Cardiac muscle cell (in vitro differentiated cells and primary cell): ENCODE results near the gene PLA2G6. TPM values are rescaled to one million over a fixed set of nuclear protein-coding genes. Genes with fewer than 3 reads are reported as not detected.

Source experiments
- DNase-seq, 2 donors: peaks; one replicate each; pipeline versions ENCODE4 v3.0.0 to v3.0.0-alpha.2; 2010 to 2017; ENCODE audit warnings: low read depth in 1 of 2, low spot score in 1 of 2
- H3K27ac ChIP-seq: fragments of 200-600 bp; sonication (generic); 2 replicates; pipeline ENCODE4 v1.5.1; 2016
- H3K27me3 ChIP-seq: fragments of 200-600 bp; sonication (generic); 2 replicates; pipeline ENCODE4 v1.6.0; 2016; ENCODE audit warnings: control low read depth
- H3K36me3 ChIP-seq: fragments of 200-600 bp; sonication (generic); 2 replicates; pipeline ENCODE4 v1.5.1; 2016; ENCODE audit warnings: control low read depth
- H3K4me1 ChIP-seq: fragments of 200-600 bp; sonication (generic); 2 replicates; pipeline ENCODE4 v1.8.1; 2017; ENCODE audit warnings: low read depth, mild to moderate bottlenecking, mixed run types
- H3K4me3 ChIP-seq: fragments of 200-600 bp; sonication (generic); 2 replicates; pipeline ENCODE4 v1.5.1; 2016; ENCODE audit warnings: mild to moderate bottlenecking
- H3K9me3 ChIP-seq: fragments of 200-600 bp; sonication (generic); 2 replicates; pipeline ENCODE4 v1.5.1; 2017; ENCODE audit warnings: low read depth, mild to moderate bottlenecking, control low read depth
- CTCF ChIP-seq: IDR thresholded peaks from 2 replicates; pipeline ENCODE4 v1.5.1; 2012; ENCODE audit warnings: low read depth, mild to moderate bottlenecking, low read length
- polyA plus RNA-seq: library from polyadenylated mRNA; unstranded; fragments of >200 nt; fragmentation: Nextera tagmentation; extraction: Ambion mirVana; gene quantifications from 2 replicates; pipeline ENCODE4 v1.2.1, GENCODE V29; 2016
- total RNA-seq: library from RNA; depleted of rRNA; stranded (reverse); fragments of >200 nt; gene quantifications from 2 replicates; pipeline ENCODE4 v1.2.3, GENCODE V29; 2016

Gene PLA2G6
- total and polyA plus RNA-seq, 2 experiments from 2014 or later: 30.9 to 41.5 TPM

GRCh38 chr22:38175206-38176118 is 6.2 kb downstream of the PLA2G6 start:
- Histone ChIP-seq H3K27ac (no peak overlapping the region), H3K36me3 (no peaks in the 10 kb centered on the region), H3K4me1 (no peaks in the 10 kb centered on the region), H3K27me3 (no peaks in the 10 kb centered on the region), H3K9me3 (no peaks in the 10 kb centered on the region), H3K4me3 (no peak overlapping the region)
- no peak for DNase-seq
- no peak for TF ChIP-seq CTCF

GRCh38 chr22:38174626-38175025 is 7.0 kb downstream of the PLA2G6 start:
- no peak for DNase-seq
- Histone ChIP-seq H3K4me3 (no peak overlapping the region), H3K36me3 (no peaks in the 10 kb centered on the region), H3K4me1 (no peaks in the 10 kb centered on the region), H3K27ac (no peak overlapping the region), H3K27me3 (no peaks in the 10 kb centered on the region), H3K9me3 (no peaks in the 10 kb centered on the region)
- no peak for TF ChIP-seq CTCF

GRCh38 chr22:38173641-38173906 is 8.1 kb downstream of the PLA2G6 start:
- Histone ChIP-seq H3K4me1 (no peaks in the 10 kb centered on the region), H3K9me3 (no peaks in the 10 kb centered on the region), H3K4me3 (no peak overlapping the region), H3K36me3 (no peaks in the 10 kb centered on the region), H3K27ac (no peak overlapping the region), H3K27me3 (no peaks in the 10 kb centered on the region)
- no peak for TF ChIP-seq CTCF
- no peak for DNase-seq

- no peaks in the 10 kb centered on the region for H3K36me3 ChIP-seq
- no peaks in the 10 kb centered on the region for H3K4me1 ChIP-seq
- DNase-seq: peak in 1 of 2 donors; percentile 75
- no peak overlapping the region for H3K4me3 ChIP-seq
- no peaks in the 10 kb centered on the region for H3K9me3 ChIP-seq
- H3K27ac ChIP-seq: no peak overlapping the region
- H3K27me3 ChIP-seq: no peaks in the 10 kb centered on the region
- TF ChIP-seq CTCF: no peak
Measured at GRCh38 chr22:38172832-38173640, 8.6 kb downstream of the PLA2G6 start.

- no peak for DNase-seq
- Histone ChIP-seq H3K4me3 (no peak overlapping the region), H3K27me3 (no peaks in the 10 kb centered on the region), H3K4me1 (no peaks in the 10 kb centered on the region), H3K27ac (no peak overlapping the region), H3K36me3 (no peaks in the 10 kb centered on the region), H3K9me3 (no peaks in the 10 kb centered on the region)
- no peak for TF ChIP-seq CTCF
Measured at GRCh38 chr22:38171927-38172831, 9.5 kb downstream of the PLA2G6 start.
